ENCODE results near the gene IRS4. TPM values are rescaled to one million over a fixed set of nuclear protein-coding genes. Genes with fewer than 3 reads are reported as not detected.

Gene IRS4
- total RNA-seq = not detected
- polyA plus RNA-seq = not detected

GRCh38 chrX:108736509-108737479, at the start of gene IRS4:
Gene IRS4, minus strand, starts transcription at chrX:108736563.
- CTCF ChIA-PET (ENCODE audit: partially characterized antibody) = no interaction called here
- Mint-ChIP-seq H3K27me3 (peaks cover 8 to 9% of the 10 kb centered on the region in 2 donors), H3K4me3 (peak within 1 kb of the TSS in 3 of 8 donors; percentile 29 to 46 (median 38)), H3K36me3 (no peaks in the 10 kb centered on the region), H3K9me3 (peaks cover 0 to 7% (median 0%) of the 10 kb centered on the region in 8 donors), H3K27ac (no peak within 1 kb of the TSS), H3K4me1 (no peaks in the 10 kb centered on the region)
- intact Hi-C loops (cut with micrococcal nuclease) = no loop called here
- H3K9me3 ChIP-seq (ENCODE audit: control insufficient read depth in 1 of 2, low read length in 2 of 2) = no peaks in the 10 kb centered on the region
- POLR2A ChIA-PET (ENCODE audit: partially characterized antibody) = no interaction called here
- H3K4me3 ChIP-seq (ENCODE audit: low read length in 2 of 2) = no peak within 1 kb of the TSS
- H3K4me1 ChIP-seq (ENCODE audit: insufficient read depth, low read length) = no peaks in the 10 kb centered on the region
- no peak within 1 kb of the TSS for H3K27ac ChIP-seq (ENCODE audit: low read depth, low read length)
- no peak for DNase-seq
- H3K36me3 ChIP-seq (ENCODE audit: insufficient read depth, low read length) = no peaks in the 10 kb centered on the region
- no peaks in the 10 kb centered on the region for H3K27me3 ChIP-seq (ENCODE audit: insufficient read depth, low read length)

- DNase-seq = no peak
- Mint-ChIP-seq H3K27ac (no peak overlapping the region), H3K36me3 (no peaks in the 10 kb centered on the region), H3K4me3 (no peak overlapping the region), H3K4me1 (no peaks in the 10 kb centered on the region), H3K9me3 (peaks cover 0 to 4% (median 0%) of the 10 kb centered on the region in 8 donors), H3K27me3 (no peaks in the 10 kb centered on the region)
- Histone ChIP-seq H3K4me1 (ENCODE audit: insufficient read depth, low read length) (no peaks in the 10 kb centered on the region), H3K27ac (ENCODE audit: low read depth, low read length) (no peak overlapping the region), H3K36me3 (ENCODE audit: insufficient read depth, low read length) (no peaks in the 10 kb centered on the region), H3K4me3 (ENCODE audit: low read length in 2 of 2) (no peak overlapping the region), H3K27me3 (ENCODE audit: insufficient read depth, low read length) (no peaks in the 10 kb centered on the region), H3K9me3 (ENCODE audit: control insufficient read depth in 1 of 2, low read length in 2 of 2) (no peaks in the 10 kb centered on the region)
- intact Hi-C loops (cut with micrococcal nuclease) = no loop called here
- ChIA-PET CTCF (ENCODE audit: partially characterized antibody) (no interaction called here), POLR2A (ENCODE audit: partially characterized antibody) (no interaction called here)
Observed at GRCh38 chrX:108772549-108772948, 36.2 kb upstream of the IRS4 start.

- no peak overlapping the region for H3K27ac Mint-ChIP-seq
- intact Hi-C loops (cut with micrococcal nuclease) = no loop called here
- H3K4me3 Mint-ChIP-seq = no peak overlapping the region
- no peaks in the 10 kb centered on the region for H3K27me3 Mint-ChIP-seq
- peaks cover 0 to 4% (median 0%) of the 10 kb centered on the region in 8 donors for H3K9me3 Mint-ChIP-seq
- H3K36me3 ChIP-seq (ENCODE audit: insufficient read depth, low read length) = no peaks in the 10 kb centered on the region
- no peaks in the 10 kb centered on the region for H3K9me3 ChIP-seq (ENCODE audit: control insufficient read depth in 1 of 2, low read length in 2 of 2)
- ChIA-PET CTCF (ENCODE audit: partially characterized antibody) (no interaction called here), POLR2A (ENCODE audit: partially characterized antibody) (no interaction called here)
- no peak for DNase-seq
- no peaks in the 10 kb centered on the region for H3K27me3 ChIP-seq (ENCODE audit: insufficient read depth, low read length)
- no peaks in the 10 kb centered on the region for H3K4me1 ChIP-seq (ENCODE audit: insufficient read depth, low read length)
- H3K36me3 Mint-ChIP-seq = no peaks in the 10 kb centered on the region
- no peak overlapping the region for H3K27ac ChIP-seq (ENCODE audit: low read depth, low read length)
- H3K4me3 ChIP-seq (ENCODE audit: low read length in 2 of 2) = no peak overlapping the region
- no peaks in the 10 kb centered on the region for H3K4me1 Mint-ChIP-seq
Observed at GRCh38 chrX:108763559-108763958, 27.2 kb upstream of the IRS4 start.

- Histone ChIP-seq H3K27ac (ENCODE audit: low read depth, low read length) (no peak overlapping the region), H3K9me3 (ENCODE audit: control insufficient read depth in 1 of 2, low read length in 2 of 2) (no peaks in the 10 kb centered on the region), H3K4me1 (ENCODE audit: insufficient read depth, low read length) (no peaks in the 10 kb centered on the region), H3K36me3 (ENCODE audit: insufficient read depth, low read length) (no peaks in the 10 kb centered on the region), H3K27me3 (ENCODE audit: insufficient read depth, low read length) (no peaks in the 10 kb centered on the region), H3K4me3 (ENCODE audit: low read length in 2 of 2) (no peak overlapping the region)
- H3K27ac Mint-ChIP-seq = no peak overlapping the region
- intact Hi-C loops (cut with micrococcal nuclease) = no loop called here
- H3K9me3 Mint-ChIP-seq = no peaks in the 10 kb centered on the region
- no peak overlapping the region for H3K4me3 Mint-ChIP-seq
- H3K27me3 Mint-ChIP-seq = peaks cover 0 to 5% of the 10 kb centered on the region in 2 donors
- H3K4me1 Mint-ChIP-seq = no peaks in the 10 kb centered on the region
- ChIA-PET POLR2A (ENCODE audit: partially characterized antibody) (no interaction called here), CTCF (ENCODE audit: partially characterized antibody) (no interaction called here)
- H3K36me3 Mint-ChIP-seq = no peaks in the 10 kb centered on the region
- DNase-seq = no peak
Observed at GRCh38 chrX:108740299-108740774, 4.0 kb upstream of the IRS4 start.

GRCh38 chrX:108737754-108738153, 1.4 kb upstream of the IRS4 start:
- Mint-ChIP-seq H3K4me3 (no peak overlapping the region), H3K36me3 (no peaks in the 10 kb centered on the region), H3K27me3 (peaks cover 8 to 9% of the 10 kb centered on the region in 2 donors), H3K4me1 (no peaks in the 10 kb centered on the region), H3K9me3 (peaks cover 0 to 7% (median 0%) of the 10 kb centered on the region in 8 donors), H3K27ac (no peak overlapping the region)
- H3K4me1 ChIP-seq (ENCODE audit: insufficient read depth, low read length) = no peaks in the 10 kb centered on the region
- intact Hi-C loops (cut with micrococcal nuclease) = no loop called here
- CTCF ChIA-PET (ENCODE audit: partially characterized antibody) = no interaction called here
- no peaks in the 10 kb centered on the region for H3K27me3 ChIP-seq (ENCODE audit: insufficient read depth, low read length)
- DNase-seq = no peak
- H3K4me3 ChIP-seq (ENCODE audit: low read length in 2 of 2) = no peak overlapping the region
- POLR2A ChIA-PET (ENCODE audit: partially characterized antibody) = no interaction called here
- H3K27ac ChIP-seq (ENCODE audit: low read depth, low read length) = no peak overlapping the region
- no peaks in the 10 kb centered on the region for H3K9me3 ChIP-seq (ENCODE audit: control insufficient read depth in 1 of 2, low read length in 2 of 2)
- no peaks in the 10 kb centered on the region for H3K36me3 ChIP-seq (ENCODE audit: insufficient read depth, low read length)

GRCh38 chrX:108735679-108736508, 469 bp downstream of the IRS4 start:
- CTCF ChIA-PET (ENCODE audit: partially characterized antibody) = no interaction called here
- H3K27ac ChIP-seq (ENCODE audit: low read depth, low read length) = no peak overlapping the region
- peaks cover 0 to 7% (median under 1%) of the 10 kb centered on the region in 8 donors for H3K9me3 Mint-ChIP-seq
- intact Hi-C loops (cut with micrococcal nuclease) = no loop called here
- H3K4me3 Mint-ChIP-seq = peak overlapping the region in 2 of 8 donors; percentile 38 to 39
- no peaks in the 10 kb centered on the region for H3K4me1 ChIP-seq (ENCODE audit: insufficient read depth, low read length)
- peaks cover 9 to 10% of the 10 kb centered on the region in 2 donors for H3K27me3 Mint-ChIP-seq
- H3K9me3 ChIP-seq (ENCODE audit: control insufficient read depth in 1 of 2, low read length in 2 of 2) = no peaks in the 10 kb centered on the region
- no peaks in the 10 kb centered on the region for H3K36me3 Mint-ChIP-seq
- no peaks in the 10 kb centered on the region for H3K27me3 ChIP-seq (ENCODE audit: insufficient read depth, low read length)
- POLR2A ChIA-PET (ENCODE audit: partially characterized antibody) = no interaction called here
- H3K4me3 ChIP-seq (ENCODE audit: low read length in 2 of 2) = no peak overlapping the region
- H3K4me1 Mint-ChIP-seq = no peaks in the 10 kb centered on the region
- no peak for DNase-seq
- no peak overlapping the region for H3K27ac Mint-ChIP-seq
- no peaks in the 10 kb centered on the region for H3K36me3 ChIP-seq (ENCODE audit: insufficient read depth, low read length)

GRCh38 chrX:108735091-108735678, 1.2 kb downstream of the IRS4 start:
- ChIA-PET POLR2A (ENCODE audit: partially characterized antibody) (no interaction called here), CTCF (ENCODE audit: partially characterized antibody) (no interaction called here)
- Mint-ChIP-seq H3K27ac (no peak overlapping the region), H3K27me3 (peaks cover 9 to 11% of the 10 kb centered on the region in 2 donors), H3K4me1 (no peaks in the 10 kb centered on the region), H3K36me3 (no peaks in the 10 kb centered on the region), H3K4me3 (no peak overlapping the region), H3K9me3 (peaks cover 0 to 7% (median 2%) of the 10 kb centered on the region in 8 donors)
- Histone ChIP-seq H3K4me3 (ENCODE audit: low read length in 2 of 2) (no peak overlapping the region), H3K36me3 (ENCODE audit: insufficient read depth, low read length) (no peaks in the 10 kb centered on the region), H3K4me1 (ENCODE audit: insufficient read depth, low read length) (no peaks in the 10 kb centered on the region), H3K27ac (ENCODE audit: low read depth, low read length) (no peak overlapping the region), H3K9me3 (ENCODE audit: control insufficient read depth in 1 of 2, low read length in 2 of 2) (no peaks in the 10 kb centered on the region), H3K27me3 (ENCODE audit: insufficient read depth, low read length) (no peaks in the 10 kb centered on the region)
- intact Hi-C loops (cut with micrococcal nuclease) = no loop called here
- no peak for DNase-seq

Data from CD4-positive, alpha-beta memory T cell (primary cell).